ENCODE results near the gene TMEM141.
"Not testable (repeated sequence)": the region's sequence is repeated elsewhere in the genome, so short reads cannot be mapped to it uniquely, and the experiment has no call there.

The TMEM141 gene

GRCh38 chr9:136835932-136836904 is 45.1 kb downstream of the TMEM141 start:
- no peak overlapping the region for H3K4me2 ChIP-seq (ENCODE audit: insufficient read depth, low read length)
- H3K27ac ChIP-seq (ENCODE audit: low read length) = no peak overlapping the region
- no peak for TF ChIP-seq EZH2 (IDR thresholded peaks at IDR 0.05; ENCODE audit: borderline replicate concordance, low read depth, low read length, severe bottlenecking)
- TF ChIP-seq CTCF (IDR thresholded peaks at IDR 0.05; ENCODE audit: borderline replicate concordance, extremely low read depth, low read length, poor library complexity, severe bottlenecking) = no peak
- H2AFZ ChIP-seq (ENCODE audit: low read depth, low read length) = no peak overlapping the region
- no peaks in the 10 kb centered on the region; the same call in 1 of the 2 replicates for H3K4me1 ChIP-seq (ENCODE audit: insufficient read depth, low read length)
- H3K4me3 ChIP-seq (ENCODE audit: low read depth in 1 of 2, low read length in 2 of 2) = no peak overlapping the region
- H3K36me3 ChIP-seq (ENCODE audit: insufficient read depth, low read length) = peaks cover 57% of the 10 kb centered on the region
- H3K9me3 ChIP-seq (ENCODE audit: insufficient read depth, low read length, severe bottlenecking) = no peaks in the 10 kb centered on the region
- peaks cover 10% of the 10 kb centered on the region for H4K20me1 ChIP-seq (ENCODE audit: insufficient read depth, low read length)
- H3K9ac ChIP-seq (ENCODE audit: low read depth, low read length) = no peak overlapping the region
- no peaks in the 10 kb centered on the region for H3K27me3 ChIP-seq (ENCODE audit: insufficient read depth, low read length, poor library complexity)
- H3K79me2 ChIP-seq (ENCODE audit: insufficient read depth, low read length) = no peaks in the 10 kb centered on the region
- ATAC-seq (ENCODE audit: insufficient read depth, low read depth) (no peak), DNase-seq (no peak)

- Histone ChIP-seq H3K9ac (ENCODE audit: low read depth, low read length) (no peak overlapping the region), H3K4me3 (ENCODE audit: low read depth in 1 of 2, low read length in 2 of 2) (no peak overlapping the region), H3K4me1 (ENCODE audit: insufficient read depth, low read length) (peaks cover 9% of the 10 kb centered on the region), H3K27ac (ENCODE audit: low read length) (no peak overlapping the region), H4K20me1 (ENCODE audit: insufficient read depth, low read length) (peaks cover 9% of the 10 kb centered on the region), H3K9me3 (ENCODE audit: insufficient read depth, low read length, severe bottlenecking) (no peaks in the 10 kb centered on the region), H3K27me3 (ENCODE audit: insufficient read depth, low read length, poor library complexity) (no peaks in the 10 kb centered on the region), H3K4me2 (ENCODE audit: insufficient read depth, low read length) (no peak overlapping the region), H2AFZ (ENCODE audit: low read depth, low read length) (no peak overlapping the region), H3K36me3 (ENCODE audit: insufficient read depth, low read length) (peaks cover 46% of the 10 kb centered on the region), H3K79me2 (ENCODE audit: insufficient read depth, low read length) (no peaks in the 10 kb centered on the region)
- DNase-seq (no peak), ATAC-seq (ENCODE audit: insufficient read depth, low read depth) (no peak)
- TF ChIP-seq CTCF (IDR thresholded peaks at IDR 0.05; ENCODE audit: borderline replicate concordance, extremely low read depth, low read length, poor library complexity, severe bottlenecking) (no peak), EZH2 (IDR thresholded peaks at IDR 0.05; ENCODE audit: borderline replicate concordance, low read depth, low read length, severe bottlenecking) (no peak)
These were observed 46.2 kb downstream of the TMEM141 start for GRCh38 chr9:136837146-136837855.

GRCh38 chr9:136837856-136838277 is 46.7 kb downstream of the TMEM141 start:
- H3K36me3 ChIP-seq (ENCODE audit: insufficient read depth, low read length) = peaks cover 41% of the 10 kb centered on the region

More at GRCh38 chr9:136837856-136838277, 46.7 kb downstream of the TMEM141 start:
- not testable (repeated sequence) for ATAC-seq (ENCODE audit: insufficient read depth, low read depth); H3K4me2 ChIP-seq (ENCODE audit: insufficient read depth, low read length); H3K4me3 ChIP-seq (ENCODE audit: low read depth in 1 of 2, low read length in 2 of 2); H3K27me3 ChIP-seq (ENCODE audit: insufficient read depth, low read length, poor library complexity); H3K9me3 ChIP-seq (ENCODE audit: insufficient read depth, low read length, severe bottlenecking); DNase-seq; H3K79me2 ChIP-seq (ENCODE audit: insufficient read depth, low read length); H3K9ac ChIP-seq (ENCODE audit: low read depth, low read length); H4K20me1 ChIP-seq (ENCODE audit: insufficient read depth, low read length); H3K27ac ChIP-seq (ENCODE audit: low read length); H2AFZ ChIP-seq (ENCODE audit: low read depth, low read length)
- peaks cover 14% of the 10 kb centered on the region for H3K4me1 ChIP-seq (ENCODE audit: insufficient read depth, low read length)
